ENCODE data around the gene SMIM22.

Gene SMIM22

GRCh38 chr16:4814542-4815173, 19.5 kb downstream of the SMIM22 start:
- DNase-seq (ENCODE audit: low read depth, low spot score), result no peak

GRCh38 chr16:4820652-4821051, 25.5 kb downstream of the SMIM22 start:
- DNase-seq (ENCODE audit: low read depth, low spot score), result no peak

- DNase-seq (ENCODE audit: low read depth, low spot score), result no peak
Measured at GRCh38 chr16:4825196-4825595, 30.0 kb downstream of the SMIM22 start.

- no peak for DNase-seq (ENCODE audit: low read depth, low spot score)
Measured at GRCh38 chr16:4826526-4826925, 31.4 kb downstream of the SMIM22 start.

GRCh38 chr16:4826980-4827379, 31.8 kb downstream of the SMIM22 start:
- no peak for DNase-seq (ENCODE audit: low read depth, low spot score)

- no peak for DNase-seq (ENCODE audit: low read depth, low spot score)
Measured at GRCh38 chr16:4828567-4829321, 33.6 kb downstream of the SMIM22 start.

- DNase-seq (ENCODE audit: low read depth, low spot score), result no peak
Measured at GRCh38 chr16:4830408-4830807, 35.2 kb downstream of the SMIM22 start.

- no peak for DNase-seq (ENCODE audit: low read depth, low spot score)
Measured at GRCh38 chr16:4831616-4832015, 36.4 kb downstream of the SMIM22 start.

- DNase-seq (ENCODE audit: low read depth, low spot score), result no peak
Measured at GRCh38 chr16:4832698-4833343, 37.7 kb downstream of the SMIM22 start.

- DNase-seq (ENCODE audit: low read depth, low spot score), result no peak
Measured at GRCh38 chr16:4833584-4833983, 38.4 kb downstream of the SMIM22 start.

- no peak for DNase-seq (ENCODE audit: low read depth, low spot score)
Measured at GRCh38 chr16:4836727-4837126, 41.6 kb downstream of the SMIM22 start.

- no peak for DNase-seq (ENCODE audit: low read depth, low spot score)
Measured at GRCh38 chr16:4837733-4838501, 42.7 kb downstream of the SMIM22 start.

GRCh38 chr16:4839942-4840341, 44.8 kb downstream of the SMIM22 start:
- DNase-seq (ENCODE audit: low read depth, low spot score), result no peak

GRCh38 chr16:4840984-4841383, 45.8 kb downstream of the SMIM22 start:
- DNase-seq (ENCODE audit: low read depth, low spot score), result no peak
